DND-41 (cell line): Measurements from ENCODE around the gene ABAT.

Source experiments
- EZH2 ChIP-seq: IDR thresholded peaks from 3 replicates; pipeline ENCODE4 v1.6.1; 2012; ENCODE audit warnings: borderline replicate concordance, low read depth, mild to moderate bottlenecking, moderate library complexity, low read length, inconsistent platforms; ENCODE audit not compliant: severe bottlenecking
- TF ChIP-seq, protein P1 (sequence below): IDR thresholded peaks from 2 replicates; pipeline ENCODE4 v1.5.1; 2012; ENCODE audit warnings: borderline replicate concordance, low read length, moderate library complexity, mild to moderate bottlenecking; ENCODE audit not compliant: poor library complexity, severe bottlenecking; ENCODE audit errors: extremely low read depth

DNA sequence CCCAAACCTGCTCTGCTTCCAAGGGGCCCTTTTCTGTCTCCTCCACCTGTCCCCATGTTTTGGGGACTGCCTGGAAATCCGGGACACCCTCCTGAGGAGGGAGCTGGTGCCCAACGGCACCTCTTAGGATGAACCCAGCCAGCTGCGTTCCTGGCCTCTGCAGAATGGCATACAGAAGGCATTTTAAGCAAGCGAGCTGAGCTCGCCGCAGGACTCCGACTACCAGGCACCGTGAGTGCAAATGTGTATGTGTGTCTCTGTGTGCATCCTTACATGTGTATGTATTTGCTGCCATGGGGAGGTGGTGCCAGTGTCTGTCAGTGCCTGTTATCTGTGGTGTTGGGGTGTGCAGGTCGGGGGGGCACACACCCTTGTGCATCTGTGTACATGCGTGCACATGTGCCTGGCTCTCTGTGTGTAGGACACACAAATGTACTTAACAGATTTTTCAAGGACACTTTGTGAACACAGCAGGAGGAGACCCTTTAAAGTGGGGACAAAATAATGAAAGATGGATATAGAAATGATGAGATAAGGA lies 39.3 kb downstream of the ABAT start:
- TF ChIP-seq, protein P1, sequence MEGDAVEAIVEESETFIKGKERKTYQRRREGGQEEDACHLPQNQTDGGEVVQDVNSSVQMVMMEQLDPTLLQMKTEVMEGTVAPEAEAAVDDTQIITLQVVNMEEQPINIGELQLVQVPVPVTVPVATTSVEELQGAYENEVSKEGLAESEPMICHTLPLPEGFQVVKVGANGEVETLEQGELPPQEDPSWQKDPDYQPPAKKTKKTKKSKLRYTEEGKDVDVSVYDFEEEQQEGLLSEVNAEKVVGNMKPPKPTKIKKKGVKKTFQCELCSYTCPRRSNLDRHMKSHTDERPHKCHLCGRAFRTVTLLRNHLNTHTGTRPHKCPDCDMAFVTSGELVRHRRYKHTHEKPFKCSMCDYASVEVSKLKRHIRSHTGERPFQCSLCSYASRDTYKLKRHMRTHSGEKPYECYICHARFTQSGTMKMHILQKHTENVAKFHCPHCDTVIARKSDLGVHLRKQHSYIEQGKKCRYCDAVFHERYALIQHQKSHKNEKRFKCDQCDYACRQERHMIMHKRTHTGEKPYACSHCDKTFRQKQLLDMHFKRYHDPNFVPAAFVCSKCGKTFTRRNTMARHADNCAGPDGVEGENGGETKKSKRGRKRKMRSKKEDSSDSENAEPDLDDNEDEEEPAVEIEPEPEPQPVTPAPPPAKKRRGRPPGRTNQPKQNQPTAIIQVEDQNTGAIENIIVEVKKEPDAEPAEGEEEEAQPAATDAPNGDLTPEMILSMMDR: no peak
- no peak for TF ChIP-seq EZH2
